Heart left ventricle (tissue), 16 donors: ENCODE measurements around the gene SBK1. TPM values are rescaled to one million over a fixed set of nuclear protein-coding genes. Genes with fewer than 3 reads are reported as not detected.

Experiments used
- ATAC-seq, 4 donors: fragments of 200-7000 bp; cut with Tn5 transposase; one replicate each; pipeline ENCODE4 v1.9.1; 2020 to 2022; ENCODE audit warnings: moderate library complexity in 4 of 4, mild to moderate bottlenecking in 3 of 4, moderate number of reproducible peaks in 1 of 4
- DNase-seq, 5 donors: peaks; one replicate each; pipeline ENCODE4 v3.0.0-alpha.2; 2020
- H3K27ac ChIP-seq, 12 donors: fragments of 200-600 bp; sonication (generic) in 4 of 12; one replicate each; pipeline versions ENCODE4 v1.5.0 to v1.8.0; 2016 to 2022; ENCODE audit warnings: mild to moderate bottlenecking in 2 of 12
- H3K27me3 ChIP-seq, 9 donors: fragments of 200-600 bp; sonication (generic) in 2 of 9; one replicate each; pipeline versions ENCODE4 v1.5.1 to v1.8.0; 2016 to 2022; ENCODE audit warnings: mild to moderate bottlenecking in 3 of 9
- H3K36me3 ChIP-seq, 9 donors: fragments of 200-600 bp; sonication (generic) in 2 of 9; one replicate each; pipeline versions ENCODE4 v1.5.0 to v1.8.0; 2018 to 2022; ENCODE audit warnings: mild to moderate bottlenecking in 2 of 9
- H3K4me1 ChIP-seq, 12 donors: fragments of 200-600 bp; sonication (generic) in 4 of 12; one replicate each; pipeline versions ENCODE4 v1.5.0 to v1.8.0; 2016 to 2022; ENCODE audit warnings: mild to moderate bottlenecking in 3 of 12
- H3K4me3 ChIP-seq, 12 donors: fragments of 200-600 bp; sonication (generic) in 4 of 12; one replicate each; pipeline versions ENCODE4 v1.5.0 to v1.8.0; 2017 to 2022; ENCODE audit warnings: mild to moderate bottlenecking in 9 of 12, moderate library complexity in 4 of 12
- H3K9me3 ChIP-seq, 12 donors: fragments of 200-600 bp; sonication (generic) in 4 of 12; one replicate each; pipeline versions ENCODE4 v1.5.0 to v1.8.0; 2016 to 2022; ENCODE audit warnings: mild to moderate bottlenecking in 1 of 12
- POLR2A ChIP-seq, 2 donors: fragments of 450-650 bp; IDR thresholded peaks; one replicate each; pipeline ENCODE4 v1.6.1; 2017; ENCODE audit warnings: antibody characterized with exemption in 2 of 2, mild to moderate bottlenecking in 2 of 2, moderate library complexity in 2 of 2
- WGBS, 4 donors: extraction: QIAGEN DNeasy Blood & Tissue Kit in 2 of 4; methylation state at CpG; one replicate each; pipeline versions ENCODE4 v1.1.5 to v1.1.7; 2013 to 2018; 5-methylcytosine and 5-hydroxymethylcytosine counted together
- intact Hi-C, 10 donors: fragments of 100-400 bp; cut with DNase I; formaldehyde crosslinking; loops; one replicate each; pipeline versions ENCODE4 v1.11.1 to v1.14.2; 2022
- polyA plus RNA-seq, 2 donors: library from polyadenylated mRNA; stranded (reverse); fragments of 200-250 nt; gene quantifications; one replicate each; pipeline ENCODE4 v1.2.3, GENCODE V29; 2013
- total RNA-seq, 9 donors: library from RNA; depleted of rRNA in 2 of 9; stranded (reverse); fragments of >200 nt in 2 of 9; fragmentation: NEBNext Ultra II Directional in 3 of 9; extraction: Animal tissue kit (Norgen Biotek cat#: 25700) in 3 of 9; gene quantifications; one replicate each; pipeline versions ENCODE4 v1.1.0 to v1.2.4, GENCODE V29; 2016 to 2023
- TF ChIP-seq, protein P1 (sequence below), 12 donors: fragments of 200-600 bp; sonication (generic) in 4 of 12; IDR thresholded peaks; one replicate each; pipeline versions ENCODE4 v1.5.0 to v1.8.0; 2018 to 2022; ENCODE audit warnings: antibody characterized with exemption in 12 of 12, mild to moderate bottlenecking in 5 of 12
- donor health status: ischemic (EF 13 %, LVEDD 7.1; RV severe dilation, severe dysfunction).
- donor health status: healthy with polysubstance abuse.
- donor health status: DM: no; HTN: yes; CAD: no.
- donor health status: DM: no; HTN: no; CAD: no.
- donor health status: ischemic (EF 25% LVEDD 6.9; RV normal size, moderate dysfunction).
- donor health status: ischemic (EF 25% LVEDD 5.7; RV mildly dilated, moderate dysfunction).
- donor health status: healthy.
- donor health status: DM: yes; HTN: yes; CAD: no.
- donor health status: ischemic (EF 35%, LVEDD 5.7; RV mildly dilated, moderate dysfunction).
- donor health status: nonischemic (EF 11% LVEDD 7.7; RV severe dilation, severe dysfunction).
- donor health status: DM: yes; HTN: yes; CAD: no.
- donor health status: PGD.
- donor health status: ischemic (EF 29% LVEDD 5.4; RV normal size, mild dysfunction).
- donor health status: nonischemic (EF 23%, LVEDD 6.1; RV moderate dilation, normal function).

The SBK1 gene
- total and polyA plus RNA-seq, 11 donors, result 0.69 to 6.1 (median 2.4) TPM

DNA sequence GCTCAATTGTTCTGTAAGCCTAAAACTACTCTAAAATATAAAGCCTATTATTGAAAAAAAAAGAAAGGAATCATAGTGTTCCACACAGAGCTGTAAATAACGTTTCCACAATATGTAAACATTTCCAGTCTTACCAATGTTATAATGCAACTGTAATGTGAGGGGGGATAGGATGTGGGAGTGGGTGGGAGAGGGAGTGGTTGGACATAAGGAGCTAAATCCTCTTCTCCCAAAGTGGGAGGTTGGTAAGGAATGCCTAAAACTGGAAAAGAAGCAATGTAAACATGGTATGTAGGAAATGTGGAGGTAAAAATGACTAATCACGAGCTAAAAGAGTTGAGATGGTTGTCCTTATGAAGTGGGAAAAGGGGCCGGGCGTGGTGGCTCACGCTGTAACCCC, 17.6 kb upstream of the SBK1 start:
- Histone ChIP-seq H3K36me3 (no peaks in the 10 kb centered on the region), H3K27me3 (peaks cover 0 to 20% (median 0%) of the 10 kb centered on the region in 9 donors), H3K9me3 (peaks cover 0 to 8% (median 0%) of the 10 kb centered on the region in 12 donors), H3K4me3 (no peak overlapping the region), H3K27ac (no peak overlapping the region), H3K4me1 (peaks cover 0 to 10% (median 5%) of the 10 kb centered on the region in 12 donors)
- DNase-seq, result no peak
- TF ChIP-seq, protein P1, sequence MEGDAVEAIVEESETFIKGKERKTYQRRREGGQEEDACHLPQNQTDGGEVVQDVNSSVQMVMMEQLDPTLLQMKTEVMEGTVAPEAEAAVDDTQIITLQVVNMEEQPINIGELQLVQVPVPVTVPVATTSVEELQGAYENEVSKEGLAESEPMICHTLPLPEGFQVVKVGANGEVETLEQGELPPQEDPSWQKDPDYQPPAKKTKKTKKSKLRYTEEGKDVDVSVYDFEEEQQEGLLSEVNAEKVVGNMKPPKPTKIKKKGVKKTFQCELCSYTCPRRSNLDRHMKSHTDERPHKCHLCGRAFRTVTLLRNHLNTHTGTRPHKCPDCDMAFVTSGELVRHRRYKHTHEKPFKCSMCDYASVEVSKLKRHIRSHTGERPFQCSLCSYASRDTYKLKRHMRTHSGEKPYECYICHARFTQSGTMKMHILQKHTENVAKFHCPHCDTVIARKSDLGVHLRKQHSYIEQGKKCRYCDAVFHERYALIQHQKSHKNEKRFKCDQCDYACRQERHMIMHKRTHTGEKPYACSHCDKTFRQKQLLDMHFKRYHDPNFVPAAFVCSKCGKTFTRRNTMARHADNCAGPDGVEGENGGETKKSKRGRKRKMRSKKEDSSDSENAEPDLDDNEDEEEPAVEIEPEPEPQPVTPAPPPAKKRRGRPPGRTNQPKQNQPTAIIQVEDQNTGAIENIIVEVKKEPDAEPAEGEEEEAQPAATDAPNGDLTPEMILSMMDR (IDR thresholded peaks at IDR 0.05), result no peak
- no peak for TF ChIP-seq POLR2A (IDR thresholded peaks at IDR 0.05)
- intact Hi-C loops, result loop anchor here in 4 of 10 donors (2.0 to 5.0 kb wide), 4 partner anchors 42 to 348 kb away; no protein-coding TSS in a partner anchor
- 76 to 85% (median 79%) methylated on average over 5 of the region's 5 CpGs for WGBS, 4 donors
- no peak for ATAC-seq

DNA sequence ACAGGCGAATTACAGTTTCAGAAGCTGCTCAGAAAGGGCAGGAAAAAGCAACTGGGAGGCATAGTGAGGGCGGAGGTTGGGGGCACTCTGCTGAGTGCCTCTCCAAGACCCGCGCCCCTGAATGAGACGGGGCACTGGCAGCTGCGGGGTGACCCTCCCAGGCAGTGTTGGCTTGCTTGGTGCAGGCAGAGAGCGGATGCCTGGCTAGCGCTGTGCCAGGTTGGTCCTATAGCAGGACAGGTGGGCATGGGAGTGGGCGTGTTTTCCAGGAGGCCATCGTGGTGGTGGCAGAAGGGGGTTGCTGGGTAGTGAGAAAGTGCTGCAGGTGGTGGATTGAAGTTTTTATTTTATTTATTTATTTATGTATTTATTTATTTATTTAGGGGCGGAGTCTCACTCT, 16.0 kb upstream of the SBK1 start:
- TF ChIP-seq, protein P1 (IDR thresholded peaks at IDR 0.05), result no peak
- no peak for TF ChIP-seq POLR2A (IDR thresholded peaks at IDR 0.05)
- WGBS, 4 donors, result 82 to 86% (median 84%) methylated on average over 11 of the region's 11 CpGs
- Histone ChIP-seq H3K4me3 (no peak overlapping the region), H3K36me3 (no peaks in the 10 kb centered on the region), H3K27me3 (peaks cover 0 to 20% (median 0%) of the 10 kb centered on the region in 9 donors), H3K27ac (no peak overlapping the region), H3K4me1 (peaks cover 0 to 10% (median 5%) of the 10 kb centered on the region in 12 donors), H3K9me3 (peaks cover 0 to 3% (median 0%) of the 10 kb centered on the region in 12 donors)
- intact Hi-C loops, result loop anchor here in 4 of 10 donors (2.0 to 5.0 kb wide), 3 partner anchors 40 to 341 kb away; no protein-coding TSS in a partner anchor
- no peak for ATAC-seq
- DNase-seq, result no peak

DNA sequence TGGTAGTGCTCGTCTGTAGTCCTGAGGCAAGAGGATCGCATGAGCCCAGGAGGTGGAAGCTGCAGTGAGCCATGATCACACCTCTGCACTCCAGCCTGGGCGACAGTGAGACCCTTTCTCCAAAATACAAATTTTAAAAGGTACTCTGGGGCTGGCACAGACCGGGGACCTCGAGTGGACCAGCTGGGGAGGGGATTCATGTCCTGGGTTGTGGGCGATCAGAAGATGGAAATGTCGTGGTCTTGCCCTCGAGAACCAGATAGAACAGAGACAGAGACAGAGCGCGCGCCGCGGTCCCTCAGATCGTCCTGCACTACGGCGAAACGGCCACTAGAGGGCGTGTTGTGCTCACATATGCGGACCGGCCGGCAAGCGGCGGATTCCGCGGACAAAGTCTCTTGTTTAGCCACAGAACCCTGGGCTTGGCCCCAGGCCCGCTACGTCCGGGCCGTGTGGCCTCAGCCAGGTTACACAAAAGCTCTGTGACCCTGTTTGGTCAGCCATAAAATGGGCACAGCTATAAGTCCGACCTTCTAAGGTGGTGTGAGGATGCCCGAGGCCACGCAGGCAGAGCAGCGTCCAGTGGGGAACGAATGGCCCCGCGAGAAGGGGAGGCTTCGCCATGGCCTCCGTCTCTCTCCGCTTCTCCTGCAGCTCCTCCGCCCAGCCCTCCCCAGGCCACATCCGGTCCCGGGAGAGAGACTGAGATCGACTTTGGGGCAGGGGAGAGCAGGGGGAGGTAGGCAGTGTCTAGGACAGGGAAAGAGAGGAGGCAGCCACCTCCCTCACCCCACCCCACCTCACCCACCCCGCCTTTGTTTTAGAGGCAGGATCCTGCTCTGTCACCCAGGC, 14.6 kb upstream of the SBK1 start:
- no peaks in the 10 kb centered on the region for H3K36me3 ChIP-seq
- intact Hi-C loops, result loop anchor here in 8 of 10 donors (1.0 to 5.0 kb wide), 4 partner anchors 39 to 340 kb away; no protein-coding TSS in a partner anchor
- DNase-seq (peak; percentile 78 to 93 (median 81)), ATAC-seq (peak; percentile 71 to 92 (median 90))
- H3K27me3 ChIP-seq, result peaks cover 0 to 20% (median 0%) of the 10 kb centered on the region in 9 donors
- 3 to 10% (median 6%) methylated on average over 25 to 44 of the region's 44 CpGs for WGBS, 4 donors
- H3K9me3 ChIP-seq, result no peaks in the 10 kb centered on the region
- peak overlapping the region in 10 of 12 donors; percentile 37 to 57 (median 42) for H3K4me3 ChIP-seq
- peaks cover 0 to 10% (median 5%) of the 10 kb centered on the region in 12 donors for H3K4me1 ChIP-seq
- H3K27ac ChIP-seq, result peak overlapping the region in 1 of 12 donors; percentile 44
- TF ChIP-seq, protein P1 (IDR thresholded peaks at IDR 0.05), result peak; percentile 93 to 99 (median 97)
- no peak for TF ChIP-seq POLR2A (IDR thresholded peaks at IDR 0.05)

DNA sequence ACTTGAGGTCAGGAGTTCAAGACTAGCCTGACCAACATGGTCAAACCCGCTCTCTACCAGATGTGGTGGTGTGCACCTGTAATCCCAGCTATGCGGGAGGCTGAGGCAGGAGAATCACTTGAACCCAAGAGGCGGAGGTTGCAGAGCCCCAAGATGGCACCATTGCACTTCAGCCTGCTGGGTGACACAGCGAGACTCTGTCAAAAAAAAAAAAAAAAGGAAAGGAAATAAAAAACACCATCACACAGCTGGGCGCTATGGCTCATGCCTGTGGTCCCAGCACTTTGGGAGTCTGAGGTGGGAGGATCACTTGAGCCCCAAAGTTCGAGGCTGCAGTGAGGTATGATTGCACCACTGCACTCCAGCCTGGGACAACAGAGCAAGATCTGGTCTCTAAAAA, 13.3 kb upstream of the SBK1 start:
- no peak overlapping the region for H3K27ac ChIP-seq

More for the DNA sequence above, 13.3 kb upstream of the SBK1 start:
- ATAC-seq, result no peak
- Histone ChIP-seq H3K9me3 (no peaks in the 10 kb centered on the region), H3K36me3 (no peaks in the 10 kb centered on the region), H3K4me3 (no peak overlapping the region), H3K4me1 (peaks cover 0 to 10% (median 4%) of the 10 kb centered on the region in 12 donors), H3K27me3 (peaks cover 0 to 14% (median 0%) of the 10 kb centered on the region in 9 donors)
- intact Hi-C loops, result loop anchor here in 2 of 10 donors (5.0 kb wide), 2 partner anchors 38 to 338 kb away; no protein-coding TSS in a partner anchor
- DNase-seq, result no peak
- no peak for TF ChIP-seq POLR2A (IDR thresholded peaks at IDR 0.05)
- TF ChIP-seq, protein P1 (IDR thresholded peaks at IDR 0.05), result no peak
- 89 to 96% (median 91%) methylated on average over 5 to 6 of the region's 6 CpGs for WGBS, 4 donors
